Keratinocyte (primary cell): ENCODE measurements around the gene HYAL1. TPM values are rescaled to one million over a fixed set of nuclear protein-coding genes. Genes with fewer than 3 reads are reported as not detected.
A peak's percentile ranks its signal among the peaks of the same experiment; 100 is the strongest.

Experiments
- DNase-seq: peaks from one replicate; pipeline ENCODE4 v3.0.0-alpha.2; 2011; ENCODE audit warnings: low read depth, missing footprints, low spot score
- FAIRE-seq: peaks from 2 replicates; lab custom pipeline; 2011; peaks lifted over from hg19 to GRCh38; lab: Jason Lieb, UNC
- H2AFZ ChIP-seq: 2 replicates; pipeline ENCODE4 v1.6.0; 2012; ENCODE audit warnings: low read length, control low read depth, inconsistent platforms; ENCODE audit not compliant: control insufficient read depth
- H3K27ac ChIP-seq: 2 replicates; pipeline ENCODE4 v1.5.1; 2011; ENCODE audit warnings: low read length; ENCODE audit not compliant: control insufficient read depth, insufficient read depth
- H3K27me3 ChIP-seq: 3 replicates; pipeline ENCODE4 v1.6.0; 2011; ENCODE audit warnings: low read length; ENCODE audit not compliant: control insufficient read depth, insufficient read depth; ENCODE audit errors: extremely low read depth
- H3K36me3 ChIP-seq, 2 experiments: 2 replicates in 1 of 2; 3 replicates in 1 of 2; pipeline ENCODE4 v1.5.1; 2011; ENCODE audit warnings: low read length in 2 of 2, mild to moderate bottlenecking in 1 of 2; ENCODE audit not compliant: control insufficient read depth in 2 of 2, insufficient read depth in 2 of 2; ENCODE audit errors: extremely low read depth in 1 of 2
- H3K4me1 ChIP-seq: 3 replicates; pipeline ENCODE4 v1.5.1; 2011; ENCODE audit warnings: low read length; ENCODE audit not compliant: control insufficient read depth, insufficient read depth; ENCODE audit errors: extremely low read depth
- H3K4me2 ChIP-seq: 3 replicates; pipeline ENCODE4 v1.6.0; 2011; ENCODE audit warnings: low read depth, low read length; ENCODE audit not compliant: control insufficient read depth, insufficient read depth; ENCODE audit errors: extremely low read depth
- H3K4me3 ChIP-seq, 3 experiments: fragments of 200-600 bp in 1 of 3; sonication (generic) in 1 of 3; 2 replicates in 2 of 3; 3 replicates in 1 of 3; pipeline ENCODE4 v1.5.1; 2011 to 2016; ENCODE audit warnings: low read length in 3 of 3, mild to moderate bottlenecking in 3 of 3, control low read depth in 2 of 3, inconsistent platforms in 1 of 3, low read depth in 1 of 3, mixed read lengths in 1 of 3, mixed run types in 1 of 3, moderate library complexity in 1 of 3; ENCODE audit not compliant: control insufficient read depth in 2 of 3, insufficient read depth in 2 of 3; ENCODE audit errors: extremely low read depth in 1 of 3
- H3K79me2 ChIP-seq: 2 replicates; pipeline ENCODE4 v1.6.0; 2012; ENCODE audit warnings: low read length; ENCODE audit not compliant: control insufficient read depth, insufficient read depth
- H3K9ac ChIP-seq: 3 replicates; pipeline ENCODE4 v1.6.0; 2011; ENCODE audit warnings: low read length; ENCODE audit not compliant: control insufficient read depth, insufficient read depth; ENCODE audit errors: extremely low read depth
- H3K9me1 ChIP-seq: 3 replicates; pipeline ENCODE4 v1.6.0; 2011; ENCODE audit warnings: low read length; ENCODE audit not compliant: control insufficient read depth, insufficient read depth; ENCODE audit errors: extremely low read depth
- H3K9me3 ChIP-seq: 2 replicates; pipeline ENCODE4 v1.5.1; 2012; ENCODE audit warnings: low read depth, low read length; ENCODE audit not compliant: control insufficient read depth
- H4K20me1 ChIP-seq: 3 replicates; pipeline ENCODE4 v1.6.0; 2011; ENCODE audit warnings: low read length; ENCODE audit not compliant: control insufficient read depth, insufficient read depth; ENCODE audit errors: extremely low read depth
- EZH2 ChIP-seq: IDR thresholded peaks from one replicate; pipeline ENCODE4 v1.6.1; 2012; ENCODE audit warnings: inconsistent platforms, mild to moderate bottlenecking, low read length, moderate library complexity
- dilution Hi-C: fragments of 300-500 bp; cut with MboI; formaldehyde crosslinking; loops from one replicate; pipeline ENCODE4 v1.7.0; 2020; ENCODE audit warnings: low sequenced_read_pairs; ENCODE audit not compliant: extremely low pct_ligation_motif_present
- polyA plus RNA-seq, 5 experiments: library from polyadenylated mRNA; depleted of rRNA in 3 of 5; stranded (reverse) in 3 of 5; stranded (forward) in 1 of 5; unstranded in 1 of 5; fragments of >200 nt; gene quantifications; 1 replicate in 1 of 5; 2 replicates in 3 of 5; 3 replicates in 1 of 5; pipeline versions ENCODE4 v1.2.1 to v1.2.3, GENCODE V29; 2011 to 2012; ENCODE audit warnings: missing spikeins in 2 of 5, low read depth in 1 of 5, low replicate concordance in 1 of 5
- TF ChIP-seq, protein P1 (sequence below), 3 experiments: IDR thresholded peaks in 1 of 3; conservative IDR thresholded peaks in 1 of 3; optimal IDR thresholded peaks in 1 of 3; 2 replicates in 2 of 3; 3 replicates in 1 of 3; pipeline versions ENCODE3 to v1.5.1; 2011; ENCODE audit warnings: low read length in 3 of 3, mild to moderate bottlenecking in 3 of 3, moderate library complexity in 2 of 3, control low read depth in 1 of 3, inconsistent platforms in 1 of 3; ENCODE audit not compliant: insufficient read depth in 2 of 3; ENCODE audit errors: extremely low read depth in 1 of 3

Gene HYAL1
- polyA plus RNA-seq, 1 donor (not counting 4 experiments of a cell fraction or from before 2014, with no cell fraction given): 13.9 TPM

DNA sequence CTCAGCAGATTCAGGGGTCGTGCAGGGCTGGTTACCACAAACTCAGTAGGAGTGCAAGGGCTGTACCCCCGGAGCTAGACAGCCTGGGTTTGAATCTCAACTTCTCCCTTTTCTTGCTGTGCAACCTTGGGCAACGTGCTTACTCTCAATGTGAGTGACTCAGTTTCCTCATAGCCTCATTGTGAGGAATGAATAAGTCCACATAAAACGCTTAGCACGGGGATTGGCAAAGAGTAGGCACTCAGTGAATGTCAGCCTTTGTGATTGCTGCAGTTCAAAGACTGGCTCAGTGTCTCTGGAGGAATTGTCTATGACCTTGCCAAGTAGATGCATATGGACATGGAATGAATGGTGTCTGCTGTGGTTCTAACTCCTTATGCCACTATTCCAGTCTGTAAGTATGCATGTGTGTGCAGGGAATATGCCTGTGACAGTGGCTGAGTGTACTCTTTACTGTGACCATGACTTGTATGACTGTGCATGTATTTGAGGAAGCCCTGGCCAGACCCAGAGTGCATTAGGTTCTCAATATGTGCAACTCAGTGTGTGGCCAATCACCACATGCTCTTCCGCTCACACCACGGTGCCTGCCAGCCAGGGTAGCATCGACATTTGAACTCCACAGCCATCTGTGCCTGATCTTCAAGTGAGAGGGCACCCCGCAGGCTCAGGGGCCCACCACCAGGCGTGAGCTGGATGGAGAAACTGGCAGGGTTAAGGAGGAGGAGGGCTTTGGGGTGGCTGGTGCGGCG, 3.3 kb downstream of the HYAL1 start:
- H3K36me3 ChIP-seq: peaks cover 0 to 4% of the 10 kb centered on the region in 2 experiments
- H3K4me3 ChIP-seq: peak overlapping the region; percentile 13 to 67 (median 48)
- H3K9ac ChIP-seq: peak overlapping the region; percentile 76
- dilution Hi-C loops: no loop called here
- no peaks in the 10 kb centered on the region for H3K27me3 ChIP-seq
- H3K4me2 ChIP-seq: peak overlapping the region; percentile 79
- H4K20me1 ChIP-seq: no peaks in the 10 kb centered on the region
- no peaks in the 10 kb centered on the region for H3K9me3 ChIP-seq
- FAIRE-seq: peak; percentile 97
- H3K27ac ChIP-seq: peak overlapping the region; percentile 97
- H3K4me1 ChIP-seq: peaks cover 39% of the 10 kb centered on the region
- DNase-seq: no peak
- peaks cover 5% of the 10 kb centered on the region for H3K9me1 ChIP-seq
- TF ChIP-seq, protein P1, sequence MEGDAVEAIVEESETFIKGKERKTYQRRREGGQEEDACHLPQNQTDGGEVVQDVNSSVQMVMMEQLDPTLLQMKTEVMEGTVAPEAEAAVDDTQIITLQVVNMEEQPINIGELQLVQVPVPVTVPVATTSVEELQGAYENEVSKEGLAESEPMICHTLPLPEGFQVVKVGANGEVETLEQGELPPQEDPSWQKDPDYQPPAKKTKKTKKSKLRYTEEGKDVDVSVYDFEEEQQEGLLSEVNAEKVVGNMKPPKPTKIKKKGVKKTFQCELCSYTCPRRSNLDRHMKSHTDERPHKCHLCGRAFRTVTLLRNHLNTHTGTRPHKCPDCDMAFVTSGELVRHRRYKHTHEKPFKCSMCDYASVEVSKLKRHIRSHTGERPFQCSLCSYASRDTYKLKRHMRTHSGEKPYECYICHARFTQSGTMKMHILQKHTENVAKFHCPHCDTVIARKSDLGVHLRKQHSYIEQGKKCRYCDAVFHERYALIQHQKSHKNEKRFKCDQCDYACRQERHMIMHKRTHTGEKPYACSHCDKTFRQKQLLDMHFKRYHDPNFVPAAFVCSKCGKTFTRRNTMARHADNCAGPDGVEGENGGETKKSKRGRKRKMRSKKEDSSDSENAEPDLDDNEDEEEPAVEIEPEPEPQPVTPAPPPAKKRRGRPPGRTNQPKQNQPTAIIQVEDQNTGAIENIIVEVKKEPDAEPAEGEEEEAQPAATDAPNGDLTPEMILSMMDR (optimal IDR thresholded peaks at IDR 0.05 in 1 of 3, IDR thresholded peaks at IDR 0.05 in 1 of 3, conservative IDR thresholded peaks at IDR 0.05 in 1 of 3; ENCODE audit: extremely low read depth in 1 of 3, insufficient read depth in 2 of 3, low read length in 3 of 3): no peak
- TF ChIP-seq EZH2: no peak
- H2AFZ ChIP-seq: peak overlapping the region; percentile 7
- H3K79me2 ChIP-seq: peaks cover 9% of the 10 kb centered on the region

DNA sequence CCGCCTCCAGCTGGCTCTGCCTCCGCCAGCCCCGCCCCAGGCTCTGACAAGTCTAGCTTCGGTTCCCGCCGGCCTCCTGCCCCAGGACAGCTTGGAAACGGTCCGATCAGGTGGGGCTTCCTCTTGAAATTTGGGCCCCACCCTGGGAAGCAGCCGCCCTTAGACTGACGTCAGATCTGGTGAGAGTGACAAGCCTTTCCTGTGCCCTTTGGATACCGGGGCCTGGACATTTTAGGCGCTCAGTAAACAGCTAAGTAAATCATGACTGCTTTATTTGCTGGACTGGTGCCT, 3.8 kb downstream of the HYAL1 start:
- H3K9me1 ChIP-seq: peaks cover 4% of the 10 kb centered on the region
- FAIRE-seq: no peak
- peak overlapping the region; percentile 76 for H3K9ac ChIP-seq
- TF ChIP-seq, protein P1 (optimal IDR thresholded peaks at IDR 0.05 in 1 of 3, IDR thresholded peaks at IDR 0.05 in 1 of 3, conservative IDR thresholded peaks at IDR 0.05 in 1 of 3; ENCODE audit: extremely low read depth in 1 of 3, insufficient read depth in 2 of 3, low read length in 3 of 3): no peak
- TF ChIP-seq EZH2: no peak
- H3K4me1 ChIP-seq: peaks cover 34% of the 10 kb centered on the region
- H3K27me3 ChIP-seq: no peaks in the 10 kb centered on the region
- dilution Hi-C loops: no loop called here
- H3K79me2 ChIP-seq: peaks cover 9% of the 10 kb centered on the region
- peaks cover 0 to 4% of the 10 kb centered on the region in 2 experiments for H3K36me3 ChIP-seq
- no peak overlapping the region for H2AFZ ChIP-seq
- H3K9me3 ChIP-seq: no peaks in the 10 kb centered on the region
- peak overlapping the region; percentile 79 for H3K4me2 ChIP-seq
- peak overlapping the region; percentile 97 for H3K27ac ChIP-seq
- no peaks in the 10 kb centered on the region for H4K20me1 ChIP-seq
- DNase-seq: no peak
- H3K4me3 ChIP-seq: peak overlapping the region; percentile 13 to 67 (median 48)
